ENCODE results near the gene AASDH.

The AASDH gene

GRCh38 chr4:56387023-56388001 lies at the start of gene AASDH:
AASDH (minus strand) TSS chr4:56387491; CDS start chr4:56384299, 3,192 bp downstream.
- DNase-seq, result peak; percentile 94

GRCh38 chr4:56435140-56435926 lies 48.0 kb upstream of the AASDH start, which contains the start of gene PPAT:
PPAT (minus strand) TSS chr4:56435615; CDS start chr4:56435477, 138 bp downstream.
- DNase-seq, result peak; percentile 98

GRCh38 chr4:56434599-56435139 lies 47.4 kb upstream of the AASDH start:
- peak; percentile 43 for DNase-seq

- no peak for DNase-seq
These were observed 46.0 kb upstream of the AASDH start for GRCh38 chr4:56433280-56433679.

GRCh38 chr4:56430203-56430602 lies 42.9 kb upstream of the AASDH start:
- DNase-seq, result no peak

GRCh38 chr4:56427179-56427578 lies 39.9 kb upstream of the AASDH start:
- DNase-seq, result no peak

GRCh38 chr4:56426273-56426672 lies 39.0 kb upstream of the AASDH start:
- DNase-seq, result no peak

GRCh38 chr4:56425518-56425917 lies 38.2 kb upstream of the AASDH start:
- no peak for DNase-seq

GRCh38 chr4:56424697-56425514 lies 37.6 kb upstream of the AASDH start:
- DNase-seq, result peak; percentile 38

GRCh38 chr4:56424176-56424575 lies 36.9 kb upstream of the AASDH start:
- no peak for DNase-seq

- DNase-seq, result no peak
These were observed 30.1 kb upstream of the AASDH start for GRCh38 chr4:56417396-56417795.

- DNase-seq, result no peak
These were observed 29.1 kb upstream of the AASDH start for GRCh38 chr4:56416349-56416748.

GRCh38 chr4:56414135-56414670 lies 26.9 kb upstream of the AASDH start:
- DNase-seq, result no peak

- no peak for DNase-seq
These were observed 23.2 kb upstream of the AASDH start for GRCh38 chr4:56410247-56411062.

GRCh38 chr4:56409511-56410090 lies 22.3 kb upstream of the AASDH start:
- no peak for DNase-seq

GRCh38 chr4:56408978-56409377 lies 21.7 kb upstream of the AASDH start:
- DNase-seq, result no peak

GRCh38 chr4:56406151-56406550 lies 18.9 kb upstream of the AASDH start:
- no peak for DNase-seq

GRCh38 chr4:56405016-56405415 lies 17.7 kb upstream of the AASDH start:
- no peak for DNase-seq

GRCh38 chr4:56400560-56400959 lies 13.3 kb upstream of the AASDH start:
- DNase-seq, result no peak

- no peak for DNase-seq
These were observed 4.0 kb upstream of the AASDH start for GRCh38 chr4:56391270-56391669.

GRCh38 chr4:56389558-56389957 lies 2.3 kb upstream of the AASDH start:
- no peak for DNase-seq
